ACC112 (cell line): Measurements from ENCODE around the gene NRP1.

Source experiments
- H2AFZ ChIP-seq: fragments of 200-600 bp; sonication (generic); one replicate; pipeline ENCODE4 v1.6.0; 2017; ENCODE audit warnings: antibody characterized with exemption, low read length; ENCODE audit not compliant: unreplicated experiment
- H3K27ac ChIP-seq: fragments of 200-600 bp; sonication (generic); 2 replicates; pipeline ENCODE4 v1.5.1; 2014; ENCODE audit warnings: low read depth, mild to moderate bottlenecking, antibody characterized with exemption, low read length, moderate library complexity
- H3K27me3 ChIP-seq: fragments of 200-600 bp; sonication (generic); 2 replicates; pipeline ENCODE4 v1.6.1; 2014; ENCODE audit warnings: mild to moderate bottlenecking, antibody characterized with exemption, low read length, moderate library complexity, mixed read lengths; ENCODE audit not compliant: insufficient read depth
- H3K36me3 ChIP-seq: fragments of 200-600 bp; sonication (generic); 2 replicates; pipeline ENCODE4 v1.6.1; 2016; ENCODE audit warnings: mild to moderate bottlenecking, antibody characterized with exemption, low read length, moderate library complexity, mixed read lengths; ENCODE audit not compliant: insufficient read depth
- H3K4me1 ChIP-seq: fragments of 200-600 bp; sonication (generic); one replicate; pipeline ENCODE4 v1.6.1; 2016; ENCODE audit warnings: low read length, mixed read lengths; ENCODE audit not compliant: insufficient read depth, unreplicated experiment, control insufficient read depth
- H3K4me3 ChIP-seq: fragments of 200-600 bp; sonication (generic); 2 replicates; pipeline ENCODE4 v1.5.1; 2014; ENCODE audit warnings: mild to moderate bottlenecking, low read depth, low read length
- H3K79me2 ChIP-seq: fragments of 200-600 bp; sonication (generic); one replicate; pipeline ENCODE4 v1.6.0; 2016; ENCODE audit warnings: low read length; ENCODE audit not compliant: control insufficient read depth, unreplicated experiment, insufficient read depth

Gene NRP1

GRCh38 chr10:33325929-33326328 is 8.5 kb downstream of the NRP1 start:
- Histone ChIP-seq H3K4me1 (peaks cover 52% of the 10 kb centered on the region), H3K27me3 (no peaks in the 10 kb centered on the region), H3K79me2 (peaks cover 98% of the 10 kb centered on the region), H3K4me3 (peak overlapping the region; percentile 64), H3K36me3 (peaks cover 72% of the 10 kb centered on the region), H3K27ac (peak overlapping the region; percentile 49), H2AFZ (no peak overlapping the region)

GRCh38 chr10:33323721-33324120 is 10.7 kb downstream of the NRP1 start:
- Histone ChIP-seq H3K36me3 (peaks cover 65% of the 10 kb centered on the region), H3K27ac (no peak overlapping the region), H3K27me3 (no peaks in the 10 kb centered on the region), H3K4me3 (no peak overlapping the region), H3K79me2 (peaks cover 86% of the 10 kb centered on the region), H2AFZ (no peak overlapping the region), H3K4me1 (peaks cover 36% of the 10 kb centered on the region)

- Histone ChIP-seq H2AFZ (no peak overlapping the region), H3K4me3 (no peak overlapping the region), H3K79me2 (peaks cover 87% of the 10 kb centered on the region), H3K27me3 (no peaks in the 10 kb centered on the region), H3K4me1 (peaks cover 34% of the 10 kb centered on the region), H3K27ac (no peak overlapping the region), H3K36me3 (peaks cover 74% of the 10 kb centered on the region)
Measured at GRCh38 chr10:33321516-33321915, 13.0 kb downstream of the NRP1 start.

- peaks cover 87% of the 10 kb centered on the region for H3K79me2 ChIP-seq
- H3K4me3 ChIP-seq, result no peak overlapping the region
- H3K27me3 ChIP-seq, result no peaks in the 10 kb centered on the region
- peaks cover 34% of the 10 kb centered on the region for H3K4me1 ChIP-seq
- peaks cover 80% of the 10 kb centered on the region for H3K36me3 ChIP-seq
- H3K27ac ChIP-seq, result no peak overlapping the region
- H2AFZ ChIP-seq, result no peak overlapping the region
Measured at GRCh38 chr10:33320288-33320687, 14.2 kb downstream of the NRP1 start.

GRCh38 chr10:33315891-33316290 is 18.6 kb downstream of the NRP1 start:
- no peak overlapping the region for H2AFZ ChIP-seq
- H3K36me3 ChIP-seq, result peaks cover 81% of the 10 kb centered on the region
- H3K4me1 ChIP-seq, result peaks cover 49% of the 10 kb centered on the region

GRCh38 chr10:33314811-33315561 is 19.5 kb downstream of the NRP1 start:
- H3K27ac ChIP-seq, result peak overlapping the region; percentile 6; the same call in 1 of the 2 replicates
- peaks cover 85% of the 10 kb centered on the region for H3K79me2 ChIP-seq
- no peaks in the 10 kb centered on the region for H3K27me3 ChIP-seq
- H3K36me3 ChIP-seq, result peaks cover 78% of the 10 kb centered on the region
- no peak overlapping the region for H2AFZ ChIP-seq
- H3K4me3 ChIP-seq, result no peak overlapping the region
- peaks cover 49% of the 10 kb centered on the region for H3K4me1 ChIP-seq

More at GRCh38 chr10:33315891-33316290, 18.6 kb downstream of the NRP1 start:
- Histone ChIP-seq H3K79me2 (peaks cover 87% of the 10 kb centered on the region), H3K4me3 (no peak overlapping the region), H3K27me3 (no peaks in the 10 kb centered on the region), H3K27ac (peak overlapping the region; percentile 6; the same call in 1 of the 2 replicates)

- Histone ChIP-seq H3K27me3 (no peaks in the 10 kb centered on the region), H2AFZ (no peak overlapping the region), H3K27ac (no peak overlapping the region), H3K4me1 (peaks cover 40% of the 10 kb centered on the region), H3K36me3 (peaks cover 65% of the 10 kb centered on the region), H3K4me3 (no peak overlapping the region), H3K79me2 (peaks cover 91% of the 10 kb centered on the region)
Measured at GRCh38 chr10:33311640-33312039, 22.8 kb downstream of the NRP1 start.

- no peak overlapping the region for H2AFZ ChIP-seq
- H3K27me3 ChIP-seq, result no peaks in the 10 kb centered on the region
- H3K36me3 ChIP-seq, result peaks cover 60% of the 10 kb centered on the region
- H3K79me2 ChIP-seq, result peaks cover 91% of the 10 kb centered on the region
- no peak overlapping the region for H3K4me3 ChIP-seq
- peaks cover 40% of the 10 kb centered on the region for H3K4me1 ChIP-seq
- H3K27ac ChIP-seq, result no peak overlapping the region
Measured at GRCh38 chr10:33310853-33311252, 23.6 kb downstream of the NRP1 start.

- Histone ChIP-seq H3K4me1 (peaks cover 36% of the 10 kb centered on the region), H2AFZ (no peak overlapping the region), H3K27me3 (no peaks in the 10 kb centered on the region), H3K4me3 (no peak overlapping the region), H3K36me3 (peaks cover 56% of the 10 kb centered on the region), H3K79me2 (peaks cover 89% of the 10 kb centered on the region), H3K27ac (no peak overlapping the region)
Measured at GRCh38 chr10:33309406-33309805, 25.1 kb downstream of the NRP1 start.

- H3K36me3 ChIP-seq, result peaks cover 51% of the 10 kb centered on the region
Measured at GRCh38 chr10:33307835-33308234, 26.6 kb downstream of the NRP1 start.

More at GRCh38 chr10:33307835-33308234, 26.6 kb downstream of the NRP1 start:
- Histone ChIP-seq H3K27me3 (no peaks in the 10 kb centered on the region), H3K79me2 (peaks cover 90% of the 10 kb centered on the region), H3K4me1 (peaks cover 39% of the 10 kb centered on the region), H3K4me3 (no peak overlapping the region), H3K27ac (no peak overlapping the region), H2AFZ (no peak overlapping the region)
